ENCODE measurements around the gene SCARF2. TPM values are rescaled to one million over a fixed set of nuclear protein-coding genes. Genes with fewer than 3 reads are reported as not detected.

The SCARF2 gene
- total and polyA plus RNA-seq, 2 experiments from 2014 or later = 1.8 to 16.6 TPM

DNA sequence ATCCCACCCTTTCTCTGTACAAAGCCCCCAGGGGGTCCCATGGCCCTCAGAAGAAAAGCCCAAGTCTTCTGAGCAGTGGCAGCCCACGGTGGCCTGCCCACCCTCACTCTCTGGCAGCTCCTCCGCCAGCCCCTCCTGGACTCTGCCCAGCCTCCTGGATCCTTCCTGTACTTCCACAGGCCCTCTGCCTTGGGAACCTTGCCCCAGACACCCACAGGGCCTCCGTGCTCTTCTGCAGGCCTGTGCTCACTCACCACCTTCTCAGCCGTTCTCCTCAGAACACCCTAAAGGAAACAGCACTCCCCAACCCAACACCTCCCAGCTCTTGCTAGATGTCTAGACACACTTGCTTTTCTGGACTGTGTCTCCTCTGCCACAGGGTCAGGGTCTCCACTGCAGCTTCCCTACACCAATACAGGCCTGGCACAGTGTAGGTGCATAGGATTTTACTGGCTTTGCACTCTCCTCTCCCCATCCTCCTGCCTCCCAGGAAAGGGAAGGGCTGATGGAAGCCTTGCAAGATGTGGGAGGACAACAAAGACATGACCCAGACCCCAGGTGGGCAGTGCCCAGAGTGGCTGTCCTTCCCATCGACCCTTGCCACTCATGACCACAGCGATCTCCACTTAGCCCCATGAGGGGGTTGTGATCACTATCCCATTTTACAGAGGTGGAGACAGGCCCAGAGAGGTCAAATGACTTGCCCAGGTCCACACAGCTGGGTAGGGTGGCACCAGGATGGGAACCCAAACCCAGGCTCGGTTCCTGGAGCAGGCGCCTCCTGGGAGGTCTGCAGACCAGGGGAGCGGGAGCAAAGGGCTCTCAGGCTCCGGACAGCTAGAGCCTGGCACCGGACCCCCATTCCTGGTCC lies 2.0 kb downstream of the SCARF2 start:
- Mint-ChIP-seq H3K4me1 (peaks cover 10% of the 10 kb centered on the region), H3K27me3 (ENCODE audit: insufficient read depth, low read depth, poor library complexity) (peaks cover 73% of the 10 kb centered on the region), H3K27ac (no peak overlapping the region), H3K36me3 (ENCODE audit: low read depth) (peaks cover 3% of the 10 kb centered on the region; the same call in 1 of the 3 replicates), H3K4me3 (peak overlapping the region; percentile 54), H3K9me3 (no peaks in the 10 kb centered on the region; the same call in 1 of the 3 replicates)
- no peaks in the 10 kb centered on the region for H3K9me2 ChIP-seq (ENCODE audit: insufficient read depth)
- H3K27ac ChIP-seq (ENCODE audit: low read depth) = no peak overlapping the region
- H3K27me3 ChIP-seq (ENCODE audit: insufficient read depth) = peaks cover 89% of the 10 kb centered on the region
- H4K20me1 ChIP-seq (replicated peaks; ENCODE audit: insufficient read depth) = peaks cover 8% of the 10 kb centered on the region; the same call in 1 of the 2 replicates
- DNase-seq (ENCODE audit: low spot score) (no peak), ATAC-seq (no peak)
- no peaks in the 10 kb centered on the region for H3K36me3 ChIP-seq (ENCODE audit: insufficient read depth)
- TF ChIP-seq POLR2AphosphoS5 (IDR thresholded peaks at IDR 0.05; ENCODE audit: low read depth) (no peak), ZNF114 (CRISPR knock-in tag; IDR thresholded peaks at IDR 0.05) (no peak), ZNF331 (CRISPR knock-in tag; IDR thresholded peaks at IDR 0.05; ENCODE audit: low read depth) (no peak), EZH2phosphoT487 (IDR thresholded peaks at IDR 0.05; ENCODE audit: unreplicated experiment) (no peak), NANOG (IDR thresholded peaks at IDR 0.05; ENCODE audit: borderline replicate concordance) (no peak), STAT1 (IDR thresholded peaks at IDR 0.05; ENCODE audit: unreplicated experiment) (no peak), EZH2 (IDR thresholded peaks at IDR 0.05; ENCODE audit: low read depth, unreplicated experiment) (no peak), JUNB (IDR thresholded peaks at IDR 0.05; ENCODE audit: unreplicated experiment) (no peak), CREB1 (CRISPR knock-in tag; IDR thresholded peaks at IDR 0.05; ENCODE audit: low read depth) (no peak)
- TF ChIP-seq, protein P1, sequence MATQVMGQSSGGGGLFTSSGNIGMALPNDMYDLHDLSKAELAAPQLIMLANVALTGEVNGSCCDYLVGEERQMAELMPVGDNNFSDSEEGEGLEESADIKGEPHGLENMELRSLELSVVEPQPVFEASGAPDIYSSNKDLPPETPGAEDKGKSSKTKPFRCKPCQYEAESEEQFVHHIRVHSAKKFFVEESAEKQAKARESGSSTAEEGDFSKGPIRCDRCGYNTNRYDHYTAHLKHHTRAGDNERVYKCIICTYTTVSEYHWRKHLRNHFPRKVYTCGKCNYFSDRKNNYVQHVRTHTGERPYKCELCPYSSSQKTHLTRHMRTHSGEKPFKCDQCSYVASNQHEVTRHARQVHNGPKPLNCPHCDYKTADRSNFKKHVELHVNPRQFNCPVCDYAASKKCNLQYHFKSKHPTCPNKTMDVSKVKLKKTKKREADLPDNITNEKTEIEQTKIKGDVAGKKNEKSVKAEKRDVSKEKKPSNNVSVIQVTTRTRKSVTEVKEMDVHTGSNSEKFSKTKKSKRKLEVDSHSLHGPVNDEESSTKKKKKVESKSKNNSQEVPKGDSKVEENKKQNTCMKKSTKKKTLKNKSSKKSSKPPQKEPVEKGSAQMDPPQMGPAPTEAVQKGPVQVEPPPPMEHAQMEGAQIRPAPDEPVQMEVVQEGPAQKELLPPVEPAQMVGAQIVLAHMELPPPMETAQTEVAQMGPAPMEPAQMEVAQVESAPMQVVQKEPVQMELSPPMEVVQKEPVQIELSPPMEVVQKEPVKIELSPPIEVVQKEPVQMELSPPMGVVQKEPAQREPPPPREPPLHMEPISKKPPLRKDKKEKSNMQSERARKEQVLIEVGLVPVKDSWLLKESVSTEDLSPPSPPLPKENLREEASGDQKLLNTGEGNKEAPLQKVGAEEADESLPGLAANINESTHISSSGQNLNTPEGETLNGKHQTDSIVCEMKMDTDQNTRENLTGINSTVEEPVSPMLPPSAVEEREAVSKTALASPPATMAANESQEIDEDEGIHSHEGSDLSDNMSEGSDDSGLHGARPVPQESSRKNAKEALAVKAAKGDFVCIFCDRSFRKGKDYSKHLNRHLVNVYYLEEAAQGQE (IDR thresholded peaks at IDR 0.05; ENCODE audit: unreplicated experiment) = no peak
- TF ChIP-seq, protein P2, sequence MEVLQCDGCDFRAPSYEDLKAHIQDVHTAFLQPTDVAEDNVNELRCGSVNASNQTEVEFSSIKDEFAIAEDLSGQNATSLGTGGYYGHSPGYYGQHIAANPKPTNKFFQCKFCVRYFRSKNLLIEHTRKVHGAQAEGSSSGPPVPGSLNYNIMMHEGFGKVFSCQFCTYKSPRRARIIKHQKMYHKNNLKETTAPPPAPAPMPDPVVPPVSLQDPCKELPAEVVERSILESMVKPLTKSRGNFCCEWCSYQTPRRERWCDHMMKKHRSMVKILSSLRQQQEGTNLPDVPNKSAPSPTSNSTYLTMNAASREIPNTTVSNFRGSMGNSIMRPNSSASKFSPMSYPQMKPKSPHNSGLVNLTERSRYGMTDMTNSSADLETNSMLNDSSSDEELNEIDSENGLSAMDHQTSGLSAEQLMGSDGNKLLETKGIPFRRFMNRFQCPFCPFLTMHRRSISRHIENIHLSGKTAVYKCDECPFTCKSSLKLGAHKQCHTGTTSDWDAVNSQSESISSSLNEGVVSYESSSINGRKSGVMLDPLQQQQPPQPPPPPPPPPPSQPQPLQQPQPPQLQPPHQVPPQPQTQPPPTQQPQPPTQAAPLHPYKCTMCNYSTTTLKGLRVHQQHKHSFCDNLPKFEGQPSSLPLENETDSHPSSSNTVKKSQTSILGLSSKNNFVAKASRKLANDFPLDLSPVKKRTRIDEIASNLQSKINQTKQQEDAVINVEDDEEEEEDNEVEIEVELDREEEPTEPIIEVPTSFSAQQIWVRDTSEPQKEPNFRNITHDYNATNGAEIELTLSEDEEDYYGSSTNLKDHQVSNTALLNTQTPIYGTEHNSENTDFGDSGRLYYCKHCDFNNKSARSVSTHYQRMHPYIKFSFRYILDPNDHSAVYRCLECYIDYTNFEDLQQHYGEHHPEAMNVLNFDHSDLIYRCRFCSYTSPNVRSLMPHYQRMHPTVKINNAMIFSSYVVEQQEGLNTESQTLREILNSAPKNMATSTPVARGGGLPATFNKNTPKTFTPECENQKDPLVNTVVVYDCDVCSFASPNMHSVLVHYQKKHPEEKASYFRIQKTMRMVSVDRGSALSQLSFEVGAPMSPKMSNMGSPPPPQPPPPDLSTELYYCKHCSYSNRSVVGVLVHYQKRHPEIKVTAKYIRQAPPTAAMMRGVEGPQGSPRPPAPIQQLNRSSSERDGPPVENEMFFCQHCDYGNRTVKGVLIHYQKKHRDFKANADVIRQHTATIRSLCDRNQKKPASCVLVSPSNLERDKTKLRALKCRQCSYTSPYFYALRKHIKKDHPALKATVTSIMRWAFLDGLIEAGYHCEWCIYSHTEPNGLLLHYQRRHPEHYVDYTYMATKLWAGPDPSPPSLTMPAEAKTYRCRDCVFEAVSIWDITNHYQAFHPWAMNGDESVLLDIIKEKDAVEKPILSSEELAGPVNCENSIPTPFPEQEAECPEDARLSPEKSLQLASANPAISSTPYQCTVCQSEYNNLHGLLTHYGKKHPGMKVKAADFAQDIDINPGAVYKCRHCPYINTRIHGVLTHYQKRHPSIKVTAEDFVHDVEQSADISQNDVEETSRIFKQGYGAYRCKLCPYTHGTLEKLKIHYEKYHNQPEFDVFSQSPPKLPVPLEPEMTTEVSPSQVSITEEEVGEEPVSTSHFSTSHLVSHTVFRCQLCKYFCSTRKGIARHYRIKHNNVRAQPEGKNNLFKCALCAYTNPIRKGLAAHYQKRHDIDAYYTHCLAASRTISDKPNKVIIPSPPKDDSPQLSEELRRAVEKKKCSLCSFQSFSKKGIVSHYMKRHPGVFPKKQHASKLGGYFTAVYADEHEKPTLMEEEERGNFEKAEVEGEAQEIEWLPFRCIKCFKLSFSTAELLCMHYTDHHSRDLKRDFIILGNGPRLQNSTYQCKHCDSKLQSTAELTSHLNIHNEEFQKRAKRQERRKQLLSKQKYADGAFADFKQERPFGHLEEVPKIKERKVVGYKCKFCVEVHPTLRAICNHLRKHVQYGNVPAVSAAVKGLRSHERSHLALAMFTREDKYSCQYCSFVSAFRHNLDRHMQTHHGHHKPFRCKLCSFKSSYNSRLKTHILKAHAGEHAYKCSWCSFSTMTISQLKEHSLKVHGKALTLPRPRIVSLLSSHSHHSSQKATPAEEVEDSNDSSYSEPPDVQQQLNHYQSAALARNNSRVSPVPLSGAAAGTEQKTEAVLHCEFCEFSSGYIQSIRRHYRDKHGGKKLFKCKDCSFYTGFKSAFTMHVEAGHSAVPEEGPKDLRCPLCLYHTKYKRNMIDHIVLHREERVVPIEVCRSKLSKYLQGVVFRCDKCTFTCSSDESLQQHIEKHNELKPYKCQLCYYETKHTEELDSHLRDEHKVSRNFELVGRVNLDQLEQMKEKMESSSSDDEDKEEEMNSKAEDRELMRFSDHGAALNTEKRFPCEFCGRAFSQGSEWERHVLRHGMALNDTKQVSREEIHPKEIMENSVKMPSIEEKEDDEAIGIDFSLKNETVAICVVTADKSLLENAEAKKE (CRISPR knock-in tag; IDR thresholded peaks at IDR 0.05) = no peak
- TF ChIP-seq, protein P3, sequence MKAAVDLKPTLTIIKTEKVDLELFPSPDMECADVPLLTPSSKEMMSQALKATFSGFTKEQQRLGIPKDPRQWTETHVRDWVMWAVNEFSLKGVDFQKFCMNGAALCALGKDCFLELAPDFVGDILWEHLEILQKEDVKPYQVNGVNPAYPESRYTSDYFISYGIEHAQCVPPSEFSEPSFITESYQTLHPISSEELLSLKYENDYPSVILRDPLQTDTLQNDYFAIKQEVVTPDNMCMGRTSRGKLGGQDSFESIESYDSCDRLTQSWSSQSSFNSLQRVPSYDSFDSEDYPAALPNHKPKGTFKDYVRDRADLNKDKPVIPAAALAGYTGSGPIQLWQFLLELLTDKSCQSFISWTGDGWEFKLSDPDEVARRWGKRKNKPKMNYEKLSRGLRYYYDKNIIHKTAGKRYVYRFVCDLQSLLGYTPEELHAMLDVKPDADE (IDR thresholded peaks at IDR 0.05) = no peak
- TF ChIP-seq, protein P4, sequence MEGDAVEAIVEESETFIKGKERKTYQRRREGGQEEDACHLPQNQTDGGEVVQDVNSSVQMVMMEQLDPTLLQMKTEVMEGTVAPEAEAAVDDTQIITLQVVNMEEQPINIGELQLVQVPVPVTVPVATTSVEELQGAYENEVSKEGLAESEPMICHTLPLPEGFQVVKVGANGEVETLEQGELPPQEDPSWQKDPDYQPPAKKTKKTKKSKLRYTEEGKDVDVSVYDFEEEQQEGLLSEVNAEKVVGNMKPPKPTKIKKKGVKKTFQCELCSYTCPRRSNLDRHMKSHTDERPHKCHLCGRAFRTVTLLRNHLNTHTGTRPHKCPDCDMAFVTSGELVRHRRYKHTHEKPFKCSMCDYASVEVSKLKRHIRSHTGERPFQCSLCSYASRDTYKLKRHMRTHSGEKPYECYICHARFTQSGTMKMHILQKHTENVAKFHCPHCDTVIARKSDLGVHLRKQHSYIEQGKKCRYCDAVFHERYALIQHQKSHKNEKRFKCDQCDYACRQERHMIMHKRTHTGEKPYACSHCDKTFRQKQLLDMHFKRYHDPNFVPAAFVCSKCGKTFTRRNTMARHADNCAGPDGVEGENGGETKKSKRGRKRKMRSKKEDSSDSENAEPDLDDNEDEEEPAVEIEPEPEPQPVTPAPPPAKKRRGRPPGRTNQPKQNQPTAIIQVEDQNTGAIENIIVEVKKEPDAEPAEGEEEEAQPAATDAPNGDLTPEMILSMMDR (conservative IDR thresholded peaks at IDR 0.05; ENCODE audit: low read depth in 2 of 2) = no peak
- H3K4me3 ChIP-seq = peak overlapping the region; percentile 87
- peaks cover 7% of the 10 kb centered on the region; the same call in 1 of the 2 replicates for H3K4me1 ChIP-seq (ENCODE audit: insufficient read depth)
- peak overlapping the region; percentile 94 for H3K4me2 ChIP-seq
- H3K79me2 ChIP-seq (replicated peaks; ENCODE audit: insufficient read depth) = peaks cover 9% of the 10 kb centered on the region
- H2AFZ ChIP-seq = no peak overlapping the region
- H3F3A ChIP-seq (replicated peaks; ENCODE audit: low read depth) = 0 out of 2 replicates have a peak, but pooled peaks cover 13% of the 10 kb centered on the region

Data from GM23338 (cell line).